ENCODE data around the gene CEP85L.

- TF ChIP-seq CTCF (IDR thresholded peaks at IDR 0.05 in 8 of 11, conservative IDR thresholded peaks at IDR 0.05 in 3 of 11) (no peak), POLR2AphosphoS5 (IDR thresholded peaks at IDR 0.05) (no peak)
These were observed 206.6 kb downstream of the CEP85L start for GRCh38 chr6:118444796-118445195.
